ENCODE measurements around the gene ABHD16B.

- TF ChIP-seq CTCF (IDR thresholded peaks at IDR 0.05; ENCODE audit: low read depth, low read length) (no peak), EZH2phosphoT487 (IDR thresholded peaks at IDR 0.05; ENCODE audit: low read depth) (no peak)
Observed at GRCh38 chr20:63903796-63904561, 42.7 kb downstream of the ABHD16B start.
